Endothelial cell (in vitro differentiated cells): ENCODE results near the gene ZDHHC11. TPM values are rescaled to one million over a fixed set of nuclear protein-coding genes. Genes with fewer than 3 reads are reported as not detected.

Source experiments
- DNase-seq: peaks from one replicate; pipeline ENCODE4 v3.0.0; 2021; ENCODE audit warnings: low spot score
- H3K27ac Mint-ChIP-seq: one replicate; pipeline ENCODE4 v1.8.0; 2021; ENCODE audit warnings: mixed read lengths, inconsistent platforms; ENCODE audit not compliant: unreplicated experiment
- H3K27me3 Mint-ChIP-seq: one replicate; pipeline ENCODE4 v1.8.0; 2021; ENCODE audit warnings: mild to moderate bottlenecking, moderate library complexity, mixed read lengths, inconsistent platforms; ENCODE audit not compliant: unreplicated experiment
- H3K36me3 Mint-ChIP-seq: one replicate; pipeline ENCODE4 v1.8.0; 2021; ENCODE audit warnings: mild to moderate bottlenecking, low read depth, mixed read lengths, inconsistent platforms; ENCODE audit not compliant: unreplicated experiment
- H3K4me1 Mint-ChIP-seq: one replicate; pipeline ENCODE4 v1.8.0; 2021; ENCODE audit warnings: mild to moderate bottlenecking, mixed read lengths, inconsistent platforms; ENCODE audit not compliant: unreplicated experiment
- H3K4me3 Mint-ChIP-seq: one replicate; pipeline ENCODE4 v1.8.0; 2021; ENCODE audit warnings: mild to moderate bottlenecking, mixed read lengths, inconsistent platforms; ENCODE audit not compliant: unreplicated experiment
- H3K9me3 Mint-ChIP-seq: one replicate; pipeline ENCODE4 v1.8.0; 2021; ENCODE audit warnings: mixed read lengths, inconsistent platforms; ENCODE audit not compliant: unreplicated experiment
- total RNA-seq: library from RNA; stranded (reverse); fragmentation: NEBNext Ultra II Directional; extraction: Animal tissue kit (Norgen Biotek cat#: 25700); gene quantifications from one replicate; pipeline ENCODE4 v1.2.1, GENCODE V29; 2021; ENCODE audit not compliant: unreplicated experiment
- TF ChIP-seq, protein P1 (sequence below): fragments of 200-600 bp; sonication (generic); IDR thresholded peaks from one replicate; pipeline ENCODE4 v1.5.0; 2021; ENCODE audit warnings: antibody characterized with exemption; ENCODE audit not compliant: unreplicated experiment

ZDHHC11 gene
- total RNA-seq, 1 donor from 2014 or later, result 14.3 TPM

DNA sequence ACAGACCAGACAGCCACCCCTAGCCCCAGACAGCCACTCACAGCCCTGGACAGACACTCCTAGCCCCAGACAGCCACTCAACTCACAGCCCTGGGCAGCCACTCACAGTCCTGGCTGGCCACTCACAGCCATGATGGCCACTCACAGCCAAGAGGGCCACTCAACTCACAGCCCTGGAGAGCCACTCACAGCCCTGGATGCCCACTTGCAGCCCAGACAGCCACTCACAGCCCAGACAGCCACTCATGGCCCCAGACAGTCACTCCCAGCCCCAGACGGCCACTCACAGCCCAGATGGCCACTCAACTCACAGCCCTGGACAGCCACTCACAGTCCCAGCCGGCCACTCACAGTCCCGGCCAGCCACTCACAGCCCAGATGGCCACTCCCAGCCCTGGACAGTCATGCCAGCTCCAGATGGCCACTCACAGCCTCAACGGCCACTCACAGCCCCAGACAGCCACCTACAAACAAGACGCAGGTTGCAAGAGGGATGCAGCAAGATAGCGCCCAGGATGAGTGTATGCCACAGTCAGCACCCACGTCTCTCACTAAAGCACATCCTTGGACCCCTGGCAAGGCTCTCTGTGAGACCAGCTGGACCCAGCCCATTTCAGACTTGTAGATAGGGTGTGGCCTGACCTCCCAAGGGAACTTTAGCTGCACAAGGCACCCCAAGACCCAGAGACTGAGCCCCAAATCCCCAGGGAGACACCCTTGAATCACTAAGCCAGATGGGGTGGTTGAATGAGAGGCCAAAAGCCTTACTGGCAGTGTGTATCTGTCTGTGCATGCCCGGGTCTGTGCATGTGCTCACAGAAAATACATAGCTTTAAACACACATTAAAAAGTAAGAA, 88.7 kb downstream of the ZDHHC11 start:
- TF ChIP-seq, protein P1, sequence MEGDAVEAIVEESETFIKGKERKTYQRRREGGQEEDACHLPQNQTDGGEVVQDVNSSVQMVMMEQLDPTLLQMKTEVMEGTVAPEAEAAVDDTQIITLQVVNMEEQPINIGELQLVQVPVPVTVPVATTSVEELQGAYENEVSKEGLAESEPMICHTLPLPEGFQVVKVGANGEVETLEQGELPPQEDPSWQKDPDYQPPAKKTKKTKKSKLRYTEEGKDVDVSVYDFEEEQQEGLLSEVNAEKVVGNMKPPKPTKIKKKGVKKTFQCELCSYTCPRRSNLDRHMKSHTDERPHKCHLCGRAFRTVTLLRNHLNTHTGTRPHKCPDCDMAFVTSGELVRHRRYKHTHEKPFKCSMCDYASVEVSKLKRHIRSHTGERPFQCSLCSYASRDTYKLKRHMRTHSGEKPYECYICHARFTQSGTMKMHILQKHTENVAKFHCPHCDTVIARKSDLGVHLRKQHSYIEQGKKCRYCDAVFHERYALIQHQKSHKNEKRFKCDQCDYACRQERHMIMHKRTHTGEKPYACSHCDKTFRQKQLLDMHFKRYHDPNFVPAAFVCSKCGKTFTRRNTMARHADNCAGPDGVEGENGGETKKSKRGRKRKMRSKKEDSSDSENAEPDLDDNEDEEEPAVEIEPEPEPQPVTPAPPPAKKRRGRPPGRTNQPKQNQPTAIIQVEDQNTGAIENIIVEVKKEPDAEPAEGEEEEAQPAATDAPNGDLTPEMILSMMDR, result no peak
- H3K27me3 Mint-ChIP-seq, result peaks cover 14% of the 10 kb centered on the region
- H3K4me1 Mint-ChIP-seq, result peaks cover 9% of the 10 kb centered on the region
- no peak for DNase-seq
- H3K36me3 Mint-ChIP-seq, result peaks cover 10% of the 10 kb centered on the region
- no peak overlapping the region for H3K27ac Mint-ChIP-seq
- no peaks in the 10 kb centered on the region for H3K9me3 Mint-ChIP-seq
- H3K4me3 Mint-ChIP-seq, result no peak overlapping the region

DNA sequence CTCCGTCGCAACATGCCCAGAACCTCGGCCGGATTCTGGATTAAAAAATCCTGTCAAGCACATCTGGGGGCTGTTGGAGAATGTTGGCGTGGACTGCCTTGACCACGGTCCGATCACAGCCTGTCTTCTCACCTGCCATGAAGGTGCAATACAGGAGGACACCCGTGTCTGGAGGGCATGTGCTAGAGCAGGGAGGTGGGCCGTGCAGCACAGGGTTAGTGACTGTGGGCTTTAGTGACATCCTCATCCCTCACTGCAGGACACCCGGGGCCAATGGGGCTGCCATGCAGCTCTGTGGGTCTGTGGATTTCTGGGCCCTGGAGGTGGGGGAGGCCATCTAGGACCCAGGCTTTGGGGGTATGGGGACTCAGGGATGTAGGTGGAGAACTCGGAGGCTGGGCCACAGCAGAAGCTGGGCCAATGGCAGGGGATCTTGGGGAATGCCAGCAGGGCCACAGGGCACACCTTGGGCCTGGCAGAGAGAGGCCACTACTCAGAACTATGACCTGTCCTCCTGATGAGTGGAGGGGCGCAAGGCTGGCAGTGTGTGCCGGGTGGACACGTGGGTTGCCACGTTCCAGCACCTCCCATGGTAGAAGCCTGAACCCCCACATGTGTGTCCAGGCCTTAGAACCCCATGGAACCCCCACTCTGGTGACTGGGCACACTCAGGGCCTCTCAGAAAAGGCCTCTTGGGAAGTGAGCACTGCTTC, 89.6 kb downstream of the ZDHHC11 start:
- TF ChIP-seq, protein P1, result no peak
- H3K27ac Mint-ChIP-seq, result no peak overlapping the region
- H3K27me3 Mint-ChIP-seq, result peaks cover 15% of the 10 kb centered on the region
- H3K36me3 Mint-ChIP-seq, result peaks cover 10% of the 10 kb centered on the region
- peaks cover 9% of the 10 kb centered on the region for H3K4me1 Mint-ChIP-seq
- no peaks in the 10 kb centered on the region for H3K9me3 Mint-ChIP-seq
- no peak for DNase-seq
- no peak overlapping the region for H3K4me3 Mint-ChIP-seq

DNA sequence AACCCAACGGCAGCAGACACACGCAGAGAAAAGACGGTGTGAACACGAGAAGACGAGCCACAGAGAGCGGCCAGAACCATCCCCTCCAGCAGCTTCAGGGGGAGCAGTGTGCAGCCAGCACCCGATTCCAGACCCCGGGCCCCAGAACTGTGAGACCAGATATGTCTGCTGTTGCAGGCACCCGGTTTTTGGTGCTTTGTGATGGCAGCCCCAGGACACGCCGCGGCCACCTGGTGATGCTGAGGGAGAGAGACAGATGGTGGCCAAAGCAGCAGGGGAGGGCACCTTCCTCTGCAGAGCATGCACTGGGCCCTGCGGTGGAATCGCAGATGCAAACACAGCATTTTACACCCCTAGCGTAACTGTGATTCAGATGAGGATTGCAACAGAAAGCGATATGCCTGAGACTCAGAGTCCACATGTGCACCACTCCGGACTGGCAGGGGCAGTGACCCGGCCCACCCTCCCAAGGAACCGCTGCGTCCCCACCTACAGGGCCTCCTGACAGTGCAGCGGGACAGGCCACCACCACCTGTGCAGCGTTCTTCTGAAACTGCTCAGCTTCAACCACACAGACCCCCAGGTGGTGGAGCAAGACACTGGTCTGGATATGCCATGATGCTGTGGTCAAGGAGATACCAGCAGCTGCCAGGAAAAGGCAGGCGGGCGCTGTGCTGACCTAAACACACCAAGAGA, 90.3 kb downstream of the ZDHHC11 start:
- DNase-seq, result no peak
- Mint-ChIP-seq H3K27ac (no peak overlapping the region), H3K36me3 (peaks cover 7% of the 10 kb centered on the region), H3K9me3 (no peaks in the 10 kb centered on the region), H3K4me3 (no peak overlapping the region), H3K27me3 (peaks cover 13% of the 10 kb centered on the region), H3K4me1 (peaks cover 9% of the 10 kb centered on the region)
- TF ChIP-seq, protein P1, result no peak

DNA sequence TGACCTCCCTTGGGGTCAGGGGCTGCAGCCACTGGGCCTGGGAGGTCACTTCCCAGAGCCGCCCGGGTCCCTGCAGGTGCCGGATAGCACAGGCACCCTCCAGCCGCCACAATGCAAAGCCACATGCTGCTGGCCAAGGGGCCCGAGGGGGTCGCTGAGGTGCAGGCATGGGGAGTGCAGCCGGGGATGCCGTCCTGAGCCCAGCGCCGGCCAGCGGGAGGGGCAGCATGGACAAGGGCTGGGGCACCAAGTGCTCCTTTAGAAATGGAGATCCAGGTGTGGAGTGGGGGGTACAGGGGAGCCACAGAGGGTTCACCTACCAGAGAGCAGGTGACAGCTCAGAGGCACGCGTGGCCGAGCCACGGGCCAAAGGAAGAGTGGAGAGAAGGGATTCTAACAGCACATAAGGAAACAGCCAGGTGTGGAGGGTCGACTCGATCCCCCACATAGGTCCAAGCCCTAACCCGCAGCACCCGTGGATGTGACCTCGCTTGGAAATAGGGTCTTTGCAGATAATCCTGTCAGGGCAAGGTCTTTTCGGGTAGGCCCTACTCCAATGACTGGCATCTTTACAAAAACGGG, 90.9 kb downstream of the ZDHHC11 start:
- peaks cover 5% of the 10 kb centered on the region for H3K36me3 Mint-ChIP-seq
- no peak for DNase-seq
- H3K4me1 Mint-ChIP-seq, result peaks cover 9% of the 10 kb centered on the region
- TF ChIP-seq, protein P1, result no peak
- no peak overlapping the region for H3K4me3 Mint-ChIP-seq
- no peak overlapping the region for H3K27ac Mint-ChIP-seq
- peaks cover 13% of the 10 kb centered on the region for H3K27me3 Mint-ChIP-seq
- H3K9me3 Mint-ChIP-seq, result no peaks in the 10 kb centered on the region
